Stimulated activated CD4-positive, alpha-beta T cell treated with anti-CD3 and anti-CD28 coated beads, Interleukin-12 subunit alpha, Interleukin-12 subunit beta, amount 100 ng/mL, for 4 hours (primary cell): ENCODE data around the gene PSPH.

ENCODE experiments used
- DNase-seq: peaks from one replicate; pipeline ENCODE4 v3.0.0-alpha.2; 2020

PSPH gene

GRCh38 chr7:55996856-55997500 lies 54.3 kb downstream of the PSPH start:
- DNase-seq = no peak

GRCh38 chr7:55992346-55992745 lies 58.9 kb downstream of the PSPH start:
- DNase-seq = no peak

GRCh38 chr7:55983537-55983936 lies 67.7 kb downstream of the PSPH start:
- DNase-seq = no peak

GRCh38 chr7:55980266-55980665 lies 71.0 kb downstream of the PSPH start:
- DNase-seq = no peak

- no peak for DNase-seq
Observed at GRCh38 chr7:55977831-55978230, 73.4 kb downstream of the PSPH start.

GRCh38 chr7:55975988-55976633 lies 75.1 kb downstream of the PSPH start:
- DNase-seq = no peak

- no peak for DNase-seq
Observed at GRCh38 chr7:55973747-55974250, 77.4 kb downstream of the PSPH start.

GRCh38 chr7:55970978-55971377 lies 80.3 kb downstream of the PSPH start:
- no peak for DNase-seq

- no peak for DNase-seq
Observed at GRCh38 chr7:55970561-55970960, 80.7 kb downstream of the PSPH start.

GRCh38 chr7:55969391-55969790 lies 81.9 kb downstream of the PSPH start:
- DNase-seq = no peak

- no peak for DNase-seq
Observed at GRCh38 chr7:55966851-55967250, 84.4 kb downstream of the PSPH start.

- DNase-seq = no peak
Observed at GRCh38 chr7:55965805-55966421, 85.3 kb downstream of the PSPH start.

GRCh38 chr7:55965100-55965470 lies 86.2 kb downstream of the PSPH start:
- no peak for DNase-seq

- DNase-seq = peak; percentile 68
Observed at GRCh38 chr7:55964261-55965099, 86.8 kb downstream of the PSPH start, which contains the start of gene NIPSNAP2. NIPSNAP2 (plus strand) TSS chr7:55964585; CDS start chr7:55964610, 25 bp downstream.

- no peak for DNase-seq
Observed at GRCh38 chr7:55963584-55964168, 87.6 kb downstream of the PSPH start.

GRCh38 chr7:55962014-55962413 lies 89.2 kb downstream of the PSPH start:
- DNase-seq = no peak
